ENCODE results near the gene CPT2.

The CPT2 gene

DNA sequence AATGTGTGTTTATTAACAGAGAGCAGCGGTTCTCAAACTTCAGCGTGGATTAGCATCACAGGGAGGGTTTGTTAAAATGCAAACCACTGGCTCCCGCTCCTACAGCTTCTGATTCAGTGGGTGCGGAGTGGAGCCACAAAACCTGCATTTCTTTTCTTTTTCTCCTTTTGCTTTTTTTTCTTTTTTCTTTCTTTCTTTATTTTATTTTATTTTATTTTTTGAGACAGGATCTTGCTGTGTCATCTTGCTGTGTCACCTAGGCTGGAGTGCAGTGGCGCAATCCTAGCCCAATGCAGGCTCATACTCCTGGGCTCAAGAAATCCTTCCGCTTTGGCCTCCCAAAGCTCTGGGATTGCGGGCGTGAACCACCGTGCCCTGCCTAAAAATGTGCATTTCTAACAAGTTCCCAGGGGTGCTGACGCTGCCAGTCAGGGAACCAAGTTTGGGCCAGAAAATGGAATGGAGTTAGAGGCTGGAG, 33.3 kb upstream of the CPT2 start:
- no peak overlapping the region for H3K27ac ChIP-seq (ENCODE audit: low read length)
- no peaks in the 10 kb centered on the region for H3K9me3 ChIP-seq (ENCODE audit: control insufficient read depth in 2 of 2, low read length in 2 of 2)
- H3K4me1 ChIP-seq (ENCODE audit: control insufficient read depth, insufficient read depth, low read length) = no peaks in the 10 kb centered on the region
- H3K9ac ChIP-seq (ENCODE audit: low read length in 2 of 2) = no peak overlapping the region
- H3K4me3 ChIP-seq (ENCODE audit: low read length in 2 of 2) = no peak overlapping the region
- H3K36me3 ChIP-seq (ENCODE audit: control insufficient read depth in 2 of 2, insufficient read depth in 2 of 2, low read length in 2 of 2) = no peaks in the 10 kb centered on the region
- H3K27me3 ChIP-seq (ENCODE audit: control insufficient read depth in 1 of 2, insufficient read depth in 2 of 2, low read length in 2 of 2) = no peaks in the 10 kb centered on the region

DNA sequence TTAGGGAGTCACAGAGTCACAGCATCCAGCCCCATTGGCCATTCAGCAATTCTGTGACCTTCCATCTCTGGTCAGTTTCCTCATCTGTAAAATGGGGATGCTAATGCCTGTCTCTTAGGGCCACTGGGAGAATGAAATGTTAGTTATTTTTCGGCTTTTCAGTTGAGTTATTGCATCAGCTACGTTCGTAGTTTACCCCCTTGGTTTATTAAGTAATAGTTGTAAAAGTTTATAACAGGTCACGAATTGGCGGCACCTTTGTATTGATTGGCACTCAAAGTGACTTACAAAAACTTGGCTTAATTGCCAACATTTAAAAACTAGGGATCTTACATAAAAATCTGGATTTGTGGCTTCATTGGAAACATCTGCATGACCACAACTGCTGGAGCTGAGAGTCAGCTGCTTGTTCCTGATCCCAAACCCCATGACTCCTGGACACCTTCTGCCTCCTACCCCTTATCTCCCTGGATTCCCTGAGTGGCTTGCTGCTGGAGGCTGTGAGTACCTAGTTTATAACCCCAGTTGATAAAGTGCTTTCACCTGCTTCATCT, 31.1 kb upstream of the CPT2 start:
- Histone ChIP-seq H3K4me1 (ENCODE audit: control insufficient read depth, insufficient read depth, low read length) (no peaks in the 10 kb centered on the region), H3K27ac (ENCODE audit: low read length) (no peak overlapping the region), H3K9ac (ENCODE audit: low read length in 2 of 2) (no peak overlapping the region), H3K36me3 (ENCODE audit: control insufficient read depth in 2 of 2, insufficient read depth in 2 of 2, low read length in 2 of 2) (no peaks in the 10 kb centered on the region), H3K27me3 (ENCODE audit: control insufficient read depth in 1 of 2, insufficient read depth in 2 of 2, low read length in 2 of 2) (no peaks in the 10 kb centered on the region), H3K9me3 (ENCODE audit: control insufficient read depth in 2 of 2, low read length in 2 of 2) (no peaks in the 10 kb centered on the region), H3K4me3 (ENCODE audit: low read length in 2 of 2) (no peak overlapping the region)

GRCh38 chr1:53166366-53166765, 30.3 kb upstream of the CPT2 start:
- Histone ChIP-seq H3K27ac (ENCODE audit: low read length) (no peak overlapping the region), H3K4me1 (ENCODE audit: control insufficient read depth, insufficient read depth, low read length) (no peaks in the 10 kb centered on the region), H3K4me3 (ENCODE audit: low read length in 2 of 2) (no peak overlapping the region), H3K9ac (ENCODE audit: low read length in 2 of 2) (no peak overlapping the region), H3K36me3 (ENCODE audit: control insufficient read depth in 2 of 2, insufficient read depth in 2 of 2, low read length in 2 of 2) (no peaks in the 10 kb centered on the region), H3K27me3 (ENCODE audit: control insufficient read depth in 1 of 2, insufficient read depth in 2 of 2, low read length in 2 of 2) (no peaks in the 10 kb centered on the region), H3K9me3 (ENCODE audit: control insufficient read depth in 2 of 2, low read length in 2 of 2) (no peaks in the 10 kb centered on the region)

DNA sequence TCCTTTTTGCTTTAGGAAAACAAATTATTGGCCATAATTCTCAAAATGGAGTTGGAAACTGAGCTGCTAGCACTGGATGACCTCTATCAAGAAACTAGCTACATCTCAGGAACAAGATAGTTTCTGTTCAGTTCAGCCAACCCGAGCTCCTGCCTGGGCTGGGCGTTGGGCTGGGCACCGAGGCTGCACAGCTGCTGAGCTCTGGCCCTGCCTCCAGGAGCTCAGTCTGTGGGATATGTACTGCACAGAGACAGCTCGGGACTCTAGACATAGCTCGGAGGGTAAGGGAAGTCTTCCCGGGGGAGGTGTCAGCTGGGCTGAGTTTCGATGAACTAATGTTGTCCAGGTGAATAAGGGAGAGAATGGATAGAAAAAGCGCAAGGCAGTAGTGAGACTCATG, 29.7 kb upstream of the CPT2 start:
- H3K9me3 ChIP-seq (ENCODE audit: control insufficient read depth in 2 of 2, low read length in 2 of 2) = no peaks in the 10 kb centered on the region
- no peak overlapping the region for H3K27ac ChIP-seq (ENCODE audit: low read length)
- no peak overlapping the region for H3K4me3 ChIP-seq (ENCODE audit: low read length in 2 of 2)
- peaks cover 2% of the 10 kb centered on the region for H3K4me1 ChIP-seq (ENCODE audit: control insufficient read depth, insufficient read depth, low read length)
- no peaks in the 10 kb centered on the region for H3K27me3 ChIP-seq (ENCODE audit: control insufficient read depth in 1 of 2, insufficient read depth in 2 of 2, low read length in 2 of 2)
- no peak overlapping the region for H3K9ac ChIP-seq (ENCODE audit: low read length in 2 of 2)
- H3K36me3 ChIP-seq (ENCODE audit: control insufficient read depth in 2 of 2, insufficient read depth in 2 of 2, low read length in 2 of 2) = no peaks in the 10 kb centered on the region

GRCh38 chr1:53172426-53173128, 24.0 kb upstream of the CPT2 start:
- H3K27ac ChIP-seq (ENCODE audit: low read length) = peak overlapping the region; percentile 31
- H3K4me1 ChIP-seq (ENCODE audit: control insufficient read depth, insufficient read depth, low read length) = peaks cover 39% of the 10 kb centered on the region
- no peaks in the 10 kb centered on the region for H3K36me3 ChIP-seq (ENCODE audit: control insufficient read depth in 2 of 2, insufficient read depth in 2 of 2, low read length in 2 of 2)
- H3K9me3 ChIP-seq (ENCODE audit: control insufficient read depth in 2 of 2, low read length in 2 of 2) = no peaks in the 10 kb centered on the region
- H3K4me3 ChIP-seq (ENCODE audit: low read length in 2 of 2) = no peak overlapping the region
- H3K9ac ChIP-seq (ENCODE audit: low read length in 2 of 2) = peak overlapping the region in 1 of 2 donors; percentile 42
- no peaks in the 10 kb centered on the region for H3K27me3 ChIP-seq (ENCODE audit: control insufficient read depth in 1 of 2, insufficient read depth in 2 of 2, low read length in 2 of 2)

DNA sequence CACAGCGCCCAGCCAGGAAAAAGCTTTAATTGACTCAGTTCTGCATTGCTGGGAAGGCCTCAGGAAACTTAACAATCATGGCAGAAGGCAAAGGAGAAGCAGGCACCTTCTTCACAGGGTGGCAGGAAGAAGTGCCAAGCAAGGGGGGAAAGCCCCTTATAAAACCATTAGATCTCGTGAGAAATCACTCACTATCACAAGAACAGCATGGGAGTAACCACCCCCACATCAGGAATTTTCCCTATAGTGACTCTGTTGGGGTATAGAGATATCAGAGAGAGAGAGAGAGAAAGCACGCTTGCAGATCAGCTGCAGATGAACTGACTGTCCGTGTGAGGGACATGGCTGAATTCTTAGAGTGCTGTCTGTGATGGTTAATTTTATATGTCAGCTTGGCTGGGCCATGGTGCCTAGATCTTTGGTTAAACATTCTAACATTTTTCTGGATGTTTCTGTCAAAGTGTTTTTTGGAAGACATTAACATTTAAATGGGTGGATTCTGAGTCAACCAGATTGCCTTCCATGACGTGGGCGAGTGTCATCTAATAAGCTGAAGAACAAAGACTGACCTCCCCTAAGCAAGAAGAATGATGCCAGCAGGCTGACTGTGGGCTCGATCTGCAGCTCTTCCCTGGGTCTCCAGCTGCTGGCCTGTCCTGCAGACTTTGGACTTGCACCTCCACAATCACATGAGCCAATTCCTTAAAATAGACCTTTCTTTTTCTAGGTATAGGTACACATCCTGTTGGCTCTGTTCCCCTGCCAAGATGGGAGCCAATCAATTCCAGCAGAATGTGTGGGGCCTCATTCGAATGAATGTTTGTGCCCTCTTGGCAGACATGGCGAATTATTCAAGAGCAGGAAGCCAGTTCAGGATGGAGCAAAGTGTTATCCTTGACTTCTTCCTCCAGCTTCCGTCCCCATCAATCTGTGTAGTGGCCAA, 21.4 kb upstream of the CPT2 start:
- Histone ChIP-seq H3K27ac (ENCODE audit: low read length) (peak overlapping the region; percentile 63), H3K36me3 (ENCODE audit: control insufficient read depth in 2 of 2, insufficient read depth in 2 of 2, low read length in 2 of 2) (no peaks in the 10 kb centered on the region)

GRCh38 chr1:53176452-53177208, 20.0 kb upstream of the CPT2 start:
- Histone ChIP-seq H3K9me3 (ENCODE audit: control insufficient read depth in 2 of 2, low read length in 2 of 2) (no peaks in the 10 kb centered on the region), H3K4me3 (ENCODE audit: low read length in 2 of 2) (peak overlapping the region in 1 of 2 donors; percentile 35), H3K27ac (ENCODE audit: low read length) (peak overlapping the region; percentile 63)

More for the DNA sequence above, 21.4 kb upstream of the CPT2 start:
- no peak overlapping the region for H3K4me3 ChIP-seq (ENCODE audit: low read length in 2 of 2)
- peaks cover 41% of the 10 kb centered on the region for H3K4me1 ChIP-seq (ENCODE audit: control insufficient read depth, insufficient read depth, low read length)
- no peaks in the 10 kb centered on the region for H3K9me3 ChIP-seq (ENCODE audit: control insufficient read depth in 2 of 2, low read length in 2 of 2)
- H3K9ac ChIP-seq (ENCODE audit: low read length in 2 of 2) = no peak overlapping the region
- H3K27me3 ChIP-seq (ENCODE audit: control insufficient read depth in 1 of 2, insufficient read depth in 2 of 2, low read length in 2 of 2) = no peaks in the 10 kb centered on the region

GRCh38 chr1:53180226-53180625, 16.4 kb upstream of the CPT2 start:
- H3K36me3 ChIP-seq (ENCODE audit: control insufficient read depth in 2 of 2, insufficient read depth in 2 of 2, low read length in 2 of 2) = no peaks in the 10 kb centered on the region
- peaks cover 27% of the 10 kb centered on the region for H3K4me1 ChIP-seq (ENCODE audit: control insufficient read depth, insufficient read depth, low read length)
- H3K9me3 ChIP-seq (ENCODE audit: control insufficient read depth in 2 of 2, low read length in 2 of 2) = no peaks in the 10 kb centered on the region
- no peak overlapping the region for H3K9ac ChIP-seq (ENCODE audit: low read length in 2 of 2)
- no peaks in the 10 kb centered on the region for H3K27me3 ChIP-seq (ENCODE audit: control insufficient read depth in 1 of 2, insufficient read depth in 2 of 2, low read length in 2 of 2)
- no peak overlapping the region for H3K27ac ChIP-seq (ENCODE audit: low read length)
- H3K4me3 ChIP-seq (ENCODE audit: low read length in 2 of 2) = no peak overlapping the region

More at GRCh38 chr1:53176452-53177208, 20.0 kb upstream of the CPT2 start:
- no peaks in the 10 kb centered on the region for H3K36me3 ChIP-seq (ENCODE audit: control insufficient read depth in 2 of 2, insufficient read depth in 2 of 2, low read length in 2 of 2)
- H3K9ac ChIP-seq (ENCODE audit: low read length in 2 of 2) = no peak overlapping the region
- no peaks in the 10 kb centered on the region for H3K27me3 ChIP-seq (ENCODE audit: control insufficient read depth in 1 of 2, insufficient read depth in 2 of 2, low read length in 2 of 2)
- H3K4me1 ChIP-seq (ENCODE audit: control insufficient read depth, insufficient read depth, low read length) = peaks cover 41% of the 10 kb centered on the region

GRCh38 chr1:53180951-53181350, 15.7 kb upstream of the CPT2 start:
- H3K36me3 ChIP-seq (ENCODE audit: control insufficient read depth in 2 of 2, insufficient read depth in 2 of 2, low read length in 2 of 2) = no peaks in the 10 kb centered on the region
- no peak overlapping the region for H3K4me3 ChIP-seq (ENCODE audit: low read length in 2 of 2)
- no peak overlapping the region for H3K27ac ChIP-seq (ENCODE audit: low read length)
- no peaks in the 10 kb centered on the region for H3K27me3 ChIP-seq (ENCODE audit: control insufficient read depth in 1 of 2, insufficient read depth in 2 of 2, low read length in 2 of 2)
- no peaks in the 10 kb centered on the region for H3K9me3 ChIP-seq (ENCODE audit: control insufficient read depth in 2 of 2, low read length in 2 of 2)
- peaks cover 20% of the 10 kb centered on the region for H3K4me1 ChIP-seq (ENCODE audit: control insufficient read depth, insufficient read depth, low read length)
- H3K9ac ChIP-seq (ENCODE audit: low read length in 2 of 2) = no peak overlapping the region

- no peak overlapping the region for H3K27ac ChIP-seq (ENCODE audit: low read length)
Observed at GRCh38 chr1:53182111-53182593, 14.5 kb upstream of the CPT2 start.

More at GRCh38 chr1:53182111-53182593, 14.5 kb upstream of the CPT2 start:
- H3K4me3 ChIP-seq (ENCODE audit: low read length in 2 of 2) = peak overlapping the region in 1 of 2 donors; percentile 4
- H3K36me3 ChIP-seq (ENCODE audit: control insufficient read depth in 2 of 2, insufficient read depth in 2 of 2, low read length in 2 of 2) = no peaks in the 10 kb centered on the region
- H3K9me3 ChIP-seq (ENCODE audit: control insufficient read depth in 2 of 2, low read length in 2 of 2) = no peaks in the 10 kb centered on the region
- no peak overlapping the region for H3K9ac ChIP-seq (ENCODE audit: low read length in 2 of 2)
- H3K4me1 ChIP-seq (ENCODE audit: control insufficient read depth, insufficient read depth, low read length) = peaks cover 9% of the 10 kb centered on the region
- H3K27me3 ChIP-seq (ENCODE audit: control insufficient read depth in 1 of 2, insufficient read depth in 2 of 2, low read length in 2 of 2) = no peaks in the 10 kb centered on the region

Data from stomach smooth muscle (tissue), 2 donors.